NCI-H128 (cell line): ENCODE results near the gene SDCCAG8.

Experiments used
- DNase-seq: peaks from one replicate; lab custom pipeline; 2025; ENCODE audit not compliant: unreplicated experiment; lab: John Stamatoyannopoulos, UW

The SDCCAG8 gene

DNA sequence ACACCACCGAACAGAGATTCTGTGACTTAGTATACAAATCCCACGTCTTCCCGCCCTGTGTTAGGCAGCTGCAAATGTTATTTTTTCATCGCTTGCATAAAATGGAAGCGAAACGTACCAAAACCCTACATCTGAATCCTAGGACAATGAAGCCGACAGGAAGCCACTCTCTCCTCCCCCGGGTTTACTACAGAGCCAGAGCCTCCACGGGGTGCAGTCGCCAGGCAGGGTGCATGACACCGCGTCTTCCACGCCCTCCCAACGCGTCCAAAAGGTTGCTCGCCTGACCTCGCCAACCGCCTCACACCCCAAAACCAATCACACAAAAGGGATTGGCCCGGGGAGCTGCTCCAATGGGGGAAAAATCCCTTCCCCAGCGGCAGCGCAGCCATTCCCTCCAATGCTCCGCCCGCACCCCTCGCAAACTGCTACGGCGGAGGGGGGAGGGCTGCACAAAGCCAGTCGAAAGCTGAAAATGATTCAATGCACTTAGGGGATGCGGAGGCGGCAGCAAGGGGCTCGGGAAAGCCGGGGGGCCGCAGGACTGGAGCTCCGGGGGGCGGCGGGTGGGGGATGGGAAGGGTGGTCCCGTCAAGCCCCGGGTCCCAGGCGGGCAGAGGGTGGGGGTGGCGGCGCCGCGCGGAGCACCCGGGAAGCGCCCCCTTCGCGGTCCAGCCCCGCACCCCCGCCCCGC lies 1.5 kb upstream of the SDCCAG8 start:
- peak; percentile 45 for DNase-seq

DNA sequence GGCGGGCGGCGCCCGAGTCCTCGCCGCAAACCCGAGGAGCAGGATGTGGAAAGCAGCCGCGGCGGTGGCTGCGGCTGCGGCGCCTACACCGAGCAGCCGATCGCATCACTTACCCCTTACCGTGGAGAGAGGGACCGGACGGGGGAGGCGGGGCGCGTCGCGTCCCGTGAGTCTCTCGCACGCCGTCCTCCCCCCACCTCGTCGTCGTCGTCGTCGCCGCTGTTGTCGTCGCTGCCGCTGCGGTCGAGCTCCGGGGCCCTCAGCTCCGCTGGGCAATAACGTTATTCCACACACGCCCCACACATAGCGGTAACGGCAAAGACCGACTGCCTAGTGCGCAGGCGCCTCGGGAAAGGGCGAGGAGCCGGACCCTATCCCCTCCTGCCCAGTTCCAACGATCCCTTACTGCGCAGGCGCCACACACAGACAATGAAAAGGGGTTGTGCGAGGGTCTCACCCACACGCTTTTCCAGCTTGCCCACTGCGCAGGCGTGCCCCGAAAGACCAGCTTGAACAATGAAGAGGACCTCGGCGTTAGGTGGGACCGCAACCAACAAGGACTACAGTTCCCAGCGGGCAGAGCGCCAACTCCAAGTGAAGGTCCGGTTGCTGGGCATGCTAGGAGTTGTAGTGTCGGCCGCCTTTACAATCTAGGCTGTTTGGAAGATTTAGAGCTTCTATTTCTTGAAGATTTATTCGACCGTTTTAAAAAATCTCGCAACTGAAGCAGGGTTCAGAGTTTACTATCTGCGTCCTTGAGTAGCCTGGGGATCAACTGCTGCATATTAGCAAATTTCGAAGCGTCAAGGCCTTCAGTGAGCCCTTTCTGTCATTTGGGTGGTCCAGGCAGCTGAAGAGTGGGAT lies 682 bp upstream of the SDCCAG8 start, which contains the start of gene CEP170:
Gene CEP170, minus strand, starts transcription at position 355 of the 864 bp plus-strand sequence. CDS start 30,001 bp downstream, outside the sequence.
- DNase-seq: peak; percentile 100

DNA sequence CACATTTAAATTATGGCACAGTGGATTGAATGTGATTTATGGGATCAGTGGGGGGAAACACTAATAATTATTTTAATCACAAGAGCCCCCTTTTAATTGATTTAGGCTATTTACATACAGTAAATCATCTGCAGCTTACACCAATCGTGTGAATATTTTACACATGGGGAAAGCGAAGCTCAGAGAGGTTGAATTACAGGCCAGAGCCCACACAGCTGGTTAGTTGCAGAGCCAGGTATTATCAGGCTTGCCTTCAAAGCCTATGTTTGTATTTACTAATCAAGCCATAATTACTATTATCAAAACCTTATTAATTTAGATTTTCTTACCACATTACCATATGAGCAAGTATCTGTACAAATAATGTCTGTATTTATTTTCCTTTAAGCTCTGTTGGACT lies 749 bp downstream of the SDCCAG8 start:
- DNase-seq: no peak

DNA sequence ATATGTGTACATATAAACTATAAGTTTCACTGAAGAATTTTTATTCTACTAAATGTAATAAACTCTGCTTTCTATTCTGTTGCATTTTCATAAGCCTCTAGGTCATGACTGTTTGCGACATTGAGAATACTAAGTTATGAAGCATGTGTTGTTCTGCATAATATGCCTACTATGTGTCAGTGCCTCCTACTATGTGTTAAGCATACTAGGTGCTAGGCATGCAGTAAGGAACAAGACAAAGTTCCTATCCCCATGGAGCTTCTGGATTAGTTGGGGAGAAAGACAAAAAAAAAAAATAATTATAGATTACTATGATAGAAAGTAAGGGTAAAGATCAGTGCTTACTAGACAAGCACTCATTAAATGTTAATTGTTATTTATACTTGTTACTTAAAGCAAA lies 1.3 kb downstream of the SDCCAG8 start:
- DNase-seq: no peak

- no peak for DNase-seq
Measured at GRCh38 chr1:243258731-243259130, 2.9 kb downstream of the SDCCAG8 start.

- no peak for DNase-seq
Measured at GRCh38 chr1:243260221-243260880, 4.5 kb downstream of the SDCCAG8 start.

GRCh38 chr1:243261390-243261789 lies 5.5 kb downstream of the SDCCAG8 start:
- DNase-seq: no peak

- DNase-seq: no peak
Measured at GRCh38 chr1:243264717-243265116, 8.9 kb downstream of the SDCCAG8 start.

- DNase-seq: no peak
Measured at GRCh38 chr1:243266231-243266630, 10.4 kb downstream of the SDCCAG8 start.

DNA sequence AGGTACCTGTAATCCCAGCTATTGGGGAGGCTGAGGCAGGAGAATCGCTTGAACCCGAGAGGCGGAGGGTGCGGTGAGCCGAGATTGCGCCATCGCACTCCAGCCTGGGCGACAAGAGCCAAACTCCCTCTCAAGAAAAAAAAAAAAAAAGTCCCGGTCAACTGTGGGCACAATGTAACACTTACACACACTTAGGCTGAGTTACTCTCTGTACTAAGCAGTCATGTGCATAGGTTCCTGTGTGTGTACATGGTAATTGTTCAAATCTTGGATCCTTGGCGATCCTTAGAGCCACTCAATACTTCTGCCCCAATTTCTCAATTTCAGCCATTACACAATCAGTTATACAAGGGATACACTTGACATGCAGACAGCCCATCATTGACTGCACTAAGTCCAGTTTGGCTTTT lies 11.6 kb downstream of the SDCCAG8 start:
- no peak for DNase-seq

- no peak for DNase-seq
Measured at GRCh38 chr1:243267914-243268653, 12.2 kb downstream of the SDCCAG8 start.

- no peak for DNase-seq
Measured at GRCh38 chr1:243268751-243269460, 13.1 kb downstream of the SDCCAG8 start.

- no peak for DNase-seq
Measured at GRCh38 chr1:243269461-243269801, 13.6 kb downstream of the SDCCAG8 start.

- DNase-seq: no peak
Measured at GRCh38 chr1:243270097-243270864, 14.4 kb downstream of the SDCCAG8 start.

DNA sequence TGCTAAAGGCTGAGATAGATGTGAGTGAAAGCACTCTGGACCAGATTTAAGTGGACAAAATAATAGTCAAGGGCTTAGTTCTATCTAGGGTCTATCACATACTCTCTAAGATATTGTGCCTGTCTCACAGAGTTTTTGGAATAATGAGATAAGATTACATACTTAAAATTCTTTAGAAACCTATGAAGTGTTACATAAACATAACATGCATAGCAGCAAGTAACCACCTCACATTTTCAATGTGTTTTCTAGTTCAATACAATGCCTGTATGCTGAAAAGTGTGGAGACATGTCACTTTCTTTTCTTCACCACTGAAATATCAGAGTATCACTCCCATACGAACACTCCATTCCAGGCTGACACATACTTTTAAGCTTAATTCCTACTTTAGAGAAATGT lies 16.2 kb downstream of the SDCCAG8 start:
- no peak for DNase-seq

DNA sequence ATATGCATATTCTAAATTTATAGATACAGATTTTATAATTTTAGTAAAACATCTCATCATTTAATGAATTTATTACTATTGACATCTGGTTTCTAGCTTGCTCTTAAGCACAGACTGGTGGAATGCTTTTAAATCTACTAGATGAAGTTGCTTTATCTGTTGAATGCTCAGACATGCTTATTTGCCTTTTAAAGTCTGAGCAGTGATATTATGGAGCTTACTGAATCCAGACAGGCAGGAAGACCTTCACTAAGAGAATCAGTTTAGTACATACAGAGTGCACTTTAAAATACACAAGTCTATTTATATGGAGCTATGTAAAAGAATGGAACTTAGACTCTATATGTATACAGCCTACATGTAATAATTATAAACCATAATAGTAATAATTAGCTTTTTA lies 16.6 kb downstream of the SDCCAG8 start:
- no peak for DNase-seq

DNA sequence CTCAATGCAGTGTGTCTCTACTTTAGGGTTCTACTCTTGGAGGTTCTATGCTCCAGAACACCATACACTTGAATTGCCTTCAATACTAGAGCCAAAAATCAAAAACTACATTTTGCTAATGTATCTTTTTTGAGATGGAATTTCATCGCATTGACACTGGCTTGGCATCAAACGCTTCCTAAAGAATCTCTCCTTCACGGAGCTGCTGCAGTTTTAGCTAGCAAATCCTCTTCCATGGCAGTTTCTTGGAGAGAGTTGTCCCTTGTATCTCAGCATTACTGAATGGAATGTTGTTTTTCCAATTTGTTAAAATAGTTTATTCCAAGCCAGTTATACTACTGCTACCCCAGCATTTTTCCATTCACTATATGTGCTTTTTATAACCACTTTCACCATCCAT lies 17.7 kb downstream of the SDCCAG8 start:
- DNase-seq: no peak

DNA sequence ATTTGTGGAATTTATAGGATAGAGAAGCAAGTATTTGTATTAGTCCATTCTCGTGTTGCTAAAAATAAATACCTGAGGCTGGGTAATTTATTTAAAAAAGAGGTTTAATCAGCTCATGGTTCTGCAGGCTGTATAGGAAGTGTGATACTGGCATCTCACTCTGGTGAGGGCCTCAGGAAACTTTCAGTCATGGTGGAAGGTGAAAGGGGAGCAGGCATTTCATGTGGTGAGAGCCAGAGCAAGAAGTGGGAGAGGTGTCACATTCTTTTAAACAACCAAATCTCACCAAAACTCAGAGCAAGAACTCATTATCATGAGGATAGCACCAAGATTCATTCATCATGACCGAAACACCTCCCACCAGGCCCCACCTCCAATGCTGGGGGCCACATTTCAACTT lies 18.1 kb downstream of the SDCCAG8 start:
- no peak for DNase-seq

DNA sequence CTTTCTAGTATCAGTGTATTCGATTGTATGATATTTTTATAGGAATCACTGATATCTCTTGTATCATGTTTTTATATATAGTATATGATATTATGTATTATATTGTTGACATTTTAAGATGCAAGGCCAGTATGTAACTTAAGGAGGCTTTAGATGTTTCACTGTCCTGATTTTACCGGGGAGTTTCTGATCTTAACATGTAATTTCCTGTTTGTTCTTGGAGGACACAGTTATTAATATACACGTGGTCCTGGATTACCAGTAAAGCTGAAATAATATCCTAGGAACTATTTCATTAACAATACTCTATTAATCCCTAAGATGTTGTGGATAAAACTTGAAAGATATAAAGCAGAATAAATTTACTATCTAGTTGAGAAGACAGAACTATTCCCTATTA lies 19.5 kb downstream of the SDCCAG8 start:
- DNase-seq: no peak
